Left renal cortex interstitium (tissue), 4 donors: ENCODE data around the gene ZNF609. TPM values are rescaled to one million over a fixed set of nuclear protein-coding genes. Genes with fewer than 3 reads are reported as not detected.
A peak's percentile ranks its signal among the peaks of the same experiment; 100 is the strongest.

ENCODE experiments used
- DNase-seq, 4 donors: peaks; one replicate each; pipeline ENCODE4 v3.0.0-alpha.2; 2013; ENCODE audit warnings: low read depth in 4 of 4, low spot score in 2 of 4, missing footprints in 1 of 4
- polyA plus RNA-seq, 4 donors: library from polyadenylated mRNA; unstranded; fragments of 120-200 nt; gene quantifications; one replicate each; pipeline ENCODE4 v1.2.1, GENCODE V29; 2013; ENCODE audit not compliant: insufficient read length in 4 of 4

The ZNF609 gene
- 10 to 100 TPM; 32.4 to 40.9 (median 34.0) TPM for polyA plus RNA-seq

DNA sequence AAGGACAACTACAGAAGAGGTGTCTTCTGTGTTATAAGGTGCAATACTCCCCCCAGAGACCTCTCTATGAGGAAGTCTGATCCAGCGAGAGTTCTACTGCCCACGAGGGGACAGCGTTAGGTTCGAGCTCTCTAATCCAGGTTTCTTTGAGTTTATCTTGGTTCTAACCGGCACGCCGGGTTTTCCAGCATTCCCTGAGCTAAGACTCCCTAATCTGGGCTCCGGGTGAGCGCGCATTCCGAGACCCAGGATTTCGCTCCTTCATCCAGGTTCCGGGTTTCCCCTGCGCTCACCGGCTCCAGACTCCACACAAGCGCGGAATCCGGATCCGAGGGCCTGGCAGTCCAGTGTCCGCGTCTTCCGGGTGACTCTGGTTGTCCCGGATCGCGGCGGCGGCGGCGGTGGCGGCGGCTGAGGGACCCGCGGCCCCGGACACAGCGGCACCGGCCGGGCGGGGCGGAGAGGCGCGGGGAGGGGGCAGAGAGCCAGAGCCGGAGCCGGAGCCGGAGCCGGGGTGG lies at the start of gene ZNF609:
Gene ZNF609, plus strand, starts transcription at position 373 of the 518 bp plus-strand sequence. CDS start 38,842 bp downstream, outside the sequence.
- peak; percentile 86 to 96 (median 90) for DNase-seq

DNA sequence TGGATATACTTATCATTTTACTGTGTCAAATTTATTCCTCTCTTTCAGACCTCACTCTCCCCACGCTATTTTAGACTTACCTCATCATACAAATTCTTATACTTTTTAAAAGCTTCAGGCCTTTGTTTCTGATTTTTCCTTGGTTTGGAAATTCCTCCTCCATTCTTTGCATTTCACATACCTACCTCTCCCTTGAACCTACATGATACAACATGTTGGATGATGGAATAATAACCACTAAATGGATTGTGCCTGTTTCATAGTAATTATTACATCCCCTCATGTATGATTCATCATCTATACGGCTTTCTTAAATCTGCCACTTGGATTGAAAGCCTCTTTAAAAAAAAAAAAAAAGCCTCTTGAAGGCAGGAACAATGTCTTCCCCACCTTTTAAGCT lies 48.2 kb upstream of the ZNF609 start:
- DNase-seq: no peak

DNA sequence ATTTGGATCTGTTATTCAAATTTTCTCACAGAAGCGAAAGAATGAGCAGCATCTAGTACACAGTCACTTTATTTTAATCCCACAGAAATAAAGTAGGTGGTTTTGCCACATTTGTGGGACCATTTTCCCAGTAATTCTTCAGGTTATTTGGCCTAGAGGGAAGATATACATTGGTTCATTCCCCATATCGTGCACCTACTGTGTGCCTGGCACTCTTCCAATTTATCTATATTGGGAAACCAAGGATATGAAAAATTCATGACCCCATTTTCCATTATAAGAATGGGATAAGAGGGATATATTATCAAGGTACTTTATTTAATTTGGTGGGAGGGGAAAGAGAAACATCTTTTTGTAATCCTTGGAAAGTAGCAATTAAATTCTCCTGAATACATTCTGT lies 37.7 kb upstream of the ZNF609 start:
- no peak for DNase-seq

DNA sequence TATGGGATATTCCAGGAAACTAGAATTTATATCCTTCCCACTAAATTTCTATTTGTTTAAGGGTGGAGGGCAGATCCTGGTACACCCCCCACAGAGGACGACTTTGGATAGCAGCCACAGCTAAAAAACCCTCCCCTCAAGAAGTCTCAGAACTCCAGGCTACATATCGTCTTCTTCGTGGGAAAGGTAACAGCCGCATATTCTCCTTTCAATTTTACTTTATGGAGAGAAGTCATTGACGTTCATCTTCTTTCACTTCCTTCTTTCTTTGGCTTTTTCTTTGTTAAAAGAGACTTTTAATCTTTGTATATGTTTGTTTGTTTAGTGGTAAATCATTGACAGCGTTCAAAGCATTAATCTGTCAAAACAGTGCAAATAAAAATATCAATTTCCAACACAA lies 36.4 kb upstream of the ZNF609 start:
- DNase-seq: no peak

GRCh38 chr15:64425221-64425620 lies 35.2 kb upstream of the ZNF609 start:
- DNase-seq: no peak

- peak in 2 of 4 donors; percentile 13 to 39 for DNase-seq
Measured at GRCh38 chr15:64426845-64427465, 33.4 kb upstream of the ZNF609 start.

DNA sequence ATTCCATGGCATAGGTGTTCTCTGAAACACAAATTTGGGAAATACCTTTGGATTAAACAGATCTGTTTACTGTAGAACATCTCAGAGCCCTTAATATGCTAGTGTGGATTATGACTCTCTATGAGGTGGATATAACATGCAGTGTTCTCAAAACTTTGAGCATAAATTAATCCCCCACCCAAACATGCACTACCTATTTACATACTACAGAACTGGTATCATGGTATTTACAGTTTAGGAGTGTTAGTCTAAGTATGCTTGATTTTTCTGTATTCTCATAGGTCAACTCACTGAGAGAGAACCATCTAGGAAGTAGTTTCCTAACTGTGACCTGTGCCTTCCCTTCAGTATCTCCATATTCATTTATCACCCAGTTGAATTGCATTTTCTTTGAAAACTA lies 30.9 kb upstream of the ZNF609 start:
- no peak for DNase-seq

DNA sequence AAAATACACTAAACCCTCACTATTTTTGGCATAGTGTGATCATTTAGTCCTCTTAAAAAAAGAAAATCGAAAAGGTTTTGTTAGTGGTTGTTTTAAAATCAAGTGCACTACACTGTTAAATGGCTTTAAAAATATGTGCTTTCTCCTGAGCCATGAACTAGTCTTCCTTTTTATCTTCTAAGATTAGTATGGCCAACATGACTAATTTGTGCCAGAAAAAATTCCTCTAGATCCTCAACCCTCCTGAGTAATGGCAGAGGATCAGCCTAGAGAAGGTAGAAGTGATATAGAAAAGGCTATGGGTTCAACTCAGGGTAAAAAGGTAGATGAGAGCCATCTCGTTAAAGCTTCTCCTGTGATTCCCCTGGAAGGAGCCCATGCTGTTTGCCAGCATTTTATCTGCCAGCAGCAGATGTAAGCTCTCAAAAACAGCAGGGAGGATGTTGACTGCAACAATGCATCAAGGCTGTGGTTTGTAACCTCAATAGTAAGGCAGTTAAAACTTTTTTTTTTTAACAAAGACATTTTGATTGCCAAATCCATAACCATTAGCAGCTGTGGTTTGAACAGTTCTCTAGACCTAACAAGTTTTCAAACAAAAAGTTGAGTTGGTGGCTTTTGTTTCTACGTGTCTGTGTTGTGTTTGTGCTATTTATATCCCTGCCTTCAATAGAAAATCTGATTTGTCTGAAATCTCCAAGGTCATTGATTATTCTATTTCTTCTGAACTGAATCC lies 30.2 kb upstream of the ZNF609 start:
- peak in 2 of 4 donors; percentile 11 to 47 for DNase-seq

GRCh38 chr15:64437982-64438381 lies 22.4 kb upstream of the ZNF609 start:
- DNase-seq: no peak

- DNase-seq: no peak
Measured at GRCh38 chr15:64438653-64439447, 21.5 kb upstream of the ZNF609 start.

DNA sequence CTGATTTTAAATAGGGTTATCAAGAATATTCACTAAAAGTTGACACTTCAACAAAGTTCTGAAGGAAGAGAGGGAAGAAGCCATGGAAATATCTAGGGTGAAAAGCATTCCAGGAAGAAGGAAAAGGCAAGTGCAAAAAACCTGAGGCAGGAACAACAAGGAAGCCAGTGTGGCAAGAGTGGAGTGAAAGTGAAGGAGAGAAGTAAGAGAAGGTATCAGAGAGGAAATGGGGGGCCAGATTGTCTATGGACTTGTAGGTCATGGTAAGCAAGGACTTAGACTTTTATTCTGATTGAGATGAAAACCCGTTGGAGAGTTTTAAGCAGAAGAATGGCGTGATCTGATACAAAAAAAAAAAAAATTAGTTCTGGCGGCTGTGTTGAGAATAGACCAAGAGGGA lies 18.5 kb upstream of the ZNF609 start:
- DNase-seq: no peak

DNA sequence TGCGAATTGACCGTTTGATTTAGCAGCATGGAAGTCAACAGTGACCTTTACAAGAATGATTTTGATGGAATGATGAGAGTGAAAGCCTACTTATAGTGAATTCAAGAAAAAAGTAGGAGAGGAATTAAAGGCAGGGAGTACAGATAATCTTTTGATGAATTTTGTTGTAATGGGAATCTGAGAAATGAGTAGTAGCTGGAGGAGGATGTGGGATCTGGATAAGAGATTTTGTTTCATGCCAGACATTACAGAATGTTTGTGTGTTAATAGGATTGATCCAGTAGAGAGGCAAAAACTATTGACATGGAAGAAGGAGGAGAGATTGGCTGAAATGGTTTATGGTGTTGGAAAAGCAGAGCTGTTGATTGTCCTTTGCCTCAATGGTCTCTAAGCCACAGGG lies 17.4 kb upstream of the ZNF609 start:
- DNase-seq: no peak

DNA sequence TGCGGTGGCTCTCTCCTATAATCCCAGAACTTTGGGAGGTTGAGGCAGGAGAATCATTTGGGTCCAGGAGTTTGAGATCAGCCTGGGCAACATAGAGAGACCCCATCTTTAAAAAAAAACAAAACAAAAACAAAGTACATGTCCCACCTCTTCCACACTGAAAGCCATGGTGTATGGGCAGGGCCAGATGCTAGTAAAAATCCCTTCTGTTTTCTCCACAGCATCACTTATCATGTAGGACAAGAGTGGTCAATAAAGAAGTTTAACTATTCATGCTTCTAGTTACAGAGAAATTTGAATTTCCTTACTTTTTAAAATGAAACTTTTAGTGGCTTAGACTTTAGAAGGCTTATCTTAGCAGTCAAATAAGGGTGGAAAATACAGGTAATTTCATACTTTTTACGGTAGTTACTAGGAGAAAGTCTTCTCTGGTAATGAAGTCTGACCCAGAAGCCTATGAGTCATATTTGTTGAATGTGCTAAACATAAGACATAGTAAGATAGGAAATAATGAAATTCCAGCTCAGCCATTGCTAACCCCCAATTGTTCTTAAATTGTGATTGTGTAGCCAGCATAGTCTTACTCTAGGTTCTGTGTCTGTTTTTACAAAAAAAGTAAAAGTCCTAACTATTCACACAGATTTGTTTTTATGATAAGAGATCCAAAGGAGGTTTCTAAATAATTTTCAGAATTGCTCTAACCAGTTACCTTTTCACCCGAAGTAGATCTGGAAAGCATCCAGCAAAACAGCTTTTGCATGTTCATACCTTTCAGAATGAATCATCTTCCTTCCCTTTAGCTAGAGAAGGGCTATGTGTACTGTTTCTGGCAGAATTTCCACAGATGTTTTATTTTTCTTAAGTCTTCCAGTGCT lies 16.4 kb upstream of the ZNF609 start:
- no peak for DNase-seq

- no peak for DNase-seq
Measured at GRCh38 chr15:64444836-64445235, 15.5 kb upstream of the ZNF609 start.

DNA sequence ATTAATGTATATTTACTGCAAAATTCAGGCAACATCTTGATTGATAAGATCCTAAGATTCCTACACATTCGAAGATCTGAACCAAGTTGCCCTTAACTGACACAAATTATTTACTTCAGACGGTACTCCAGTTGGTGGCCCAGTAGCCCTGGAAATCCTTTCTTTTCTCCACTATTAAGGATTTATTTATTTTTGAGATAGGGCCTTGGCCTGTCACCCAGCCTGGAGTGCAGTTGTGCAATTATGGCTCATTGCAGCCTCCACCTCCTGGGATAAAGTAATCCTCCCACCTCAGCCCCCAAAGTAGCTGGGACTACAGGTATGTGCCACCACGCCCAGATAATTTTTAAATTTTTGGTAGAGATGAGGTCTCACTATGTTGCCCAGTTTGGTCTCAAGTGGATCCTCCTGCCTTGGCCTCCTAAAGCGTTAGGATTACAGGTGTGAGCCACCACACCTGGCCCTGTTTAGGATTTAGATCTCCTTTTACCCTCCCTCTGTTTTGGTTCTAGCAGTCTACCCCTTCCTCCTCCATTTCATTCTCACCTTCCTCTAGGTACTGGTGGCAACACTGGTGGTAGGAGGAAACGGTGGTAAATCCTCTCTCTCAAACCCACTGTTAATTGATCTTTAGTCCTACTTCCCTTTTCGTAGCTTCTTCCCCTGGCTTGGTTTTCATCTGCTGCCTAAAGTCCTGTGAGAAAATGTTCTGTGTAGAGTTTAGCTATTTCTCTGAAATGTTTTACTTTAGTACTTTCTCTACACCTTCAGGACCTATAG lies 12.7 kb upstream of the ZNF609 start:
- DNase-seq: no peak

- no peak for DNase-seq
Measured at GRCh38 chr15:64452988-64453688, 7.2 kb upstream of the ZNF609 start.

GRCh38 chr15:64453689-64454037 lies 6.7 kb upstream of the ZNF609 start:
- DNase-seq: no peak

DNA sequence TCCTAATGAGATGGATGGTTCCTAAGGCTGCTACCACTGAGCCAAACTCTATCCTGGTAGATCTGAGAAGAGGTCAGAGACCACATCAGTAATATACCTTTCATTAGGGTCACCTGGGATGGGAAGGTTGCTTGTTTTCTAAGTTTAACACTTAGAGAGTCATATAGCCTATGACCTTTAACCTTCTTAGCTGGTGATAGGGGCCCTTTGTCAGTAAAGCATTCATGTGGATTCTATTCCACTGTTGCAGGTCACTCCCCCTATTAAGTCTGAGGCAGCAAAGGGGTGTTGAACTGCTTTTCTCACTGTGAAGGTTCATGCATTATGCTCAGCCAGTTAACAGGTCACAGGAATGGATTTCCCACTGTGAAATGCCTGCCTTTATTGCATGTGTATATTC lies 6.1 kb upstream of the ZNF609 start:
- DNase-seq: no peak

DNA sequence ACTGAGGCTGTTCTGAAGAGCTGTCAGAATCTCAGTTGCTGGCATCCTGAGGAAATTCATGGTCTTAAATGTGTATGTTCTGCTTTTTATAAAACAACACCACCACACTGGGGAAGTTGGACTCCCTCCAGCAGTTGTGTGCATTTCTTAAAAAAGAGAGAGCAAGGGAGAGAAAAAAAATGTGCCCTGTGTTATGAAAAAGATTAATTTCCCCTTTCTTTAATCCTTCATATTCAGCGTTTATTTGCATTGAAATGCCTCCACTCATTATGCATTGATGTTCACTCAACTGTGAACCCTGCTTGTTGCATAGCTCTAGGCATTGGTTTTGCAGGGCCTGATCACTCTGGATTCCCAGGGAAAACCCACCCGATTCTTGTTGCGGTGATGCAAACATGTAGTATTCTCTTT lies 4.4 kb upstream of the ZNF609 start:
- DNase-seq: no peak
